GM12878 (cell line): ENCODE data around the gene GDF11. TPM values are rescaled to one million over a fixed set of nuclear protein-coding genes. Genes with fewer than 3 reads are reported as not detected.

ENCODE experiments used
- ATAC-seq: fragments of 200-7000 bp; cut with Tn5 transposase; 3 replicates; pipeline ENCODE4 v1.9.1; 2020; ENCODE audit warnings: mild to moderate bottlenecking, moderate library complexity
- BruUV-seq: library from RNA; stranded (reverse); fragments of 400-500 nt; replicated peaks from 2 replicates; lab custom pipeline; 2021; lab: Mats Ljungman, UMichigan
- CTCF ChIA-PET: fragments of 300-600 bp; sonication (Branson Sonifier 250); formaldehyde crosslinking; extraction: SDS; loops from one replicate; lab custom pipeline; 2021; ENCODE audit warnings: inconsistent platforms; lab: Yijun Ruan, JAX
- POLR2A ChIA-PET: fragments of 350-600 bp; formaldehyde crosslinking; extraction: SDS; loops from one replicate; lab custom pipeline; 2021; ENCODE audit warnings: inconsistent platforms; lab: Charles Lee
- RAD21 ChIA-PET: fragments of 300-600 bp; sonication (Branson Sonifier 250); formaldehyde crosslinking; loops from one replicate; lab custom pipeline; 2023; ENCODE audit warnings: antibody characterized with exemption; ENCODE audit not compliant: unreplicated experiment; lab: Charles Lee
- SMC1A ChIA-PET: fragments of 300-600 bp; sonication (Branson Sonifier 250); formaldehyde crosslinking; loops from one replicate; lab custom pipeline; 2023; ENCODE audit not compliant: unreplicated experiment, uncharacterized antibody; lab: Charles Lee
- DNase-seq: peaks from one replicate; pipeline ENCODE4 v3.0.0-alpha.2; 2011; ENCODE audit warnings: low read depth, low spot score
- FAIRE-seq: peaks from 3 replicates; lab custom pipeline; 2011; peaks lifted over from hg19 to GRCh38; lab: Jason Lieb, UNC
- H2AFZ ChIP-seq: 2 replicates; pipeline ENCODE4 v1.6.0; 2011; ENCODE audit warnings: low read depth, low read length, control low read depth; ENCODE audit not compliant: control insufficient read depth
- H3K27ac ChIP-seq: 2 replicates; pipeline ENCODE4 v1.5.1; 2011; ENCODE audit warnings: control low read depth; ENCODE audit not compliant: control insufficient read depth, insufficient read depth
- H3K27me3 ChIP-seq, 2 experiments: replicated peaks in 1 of 2; 2 replicates each; pipeline versions ENCODE4 v1.6.0 to v1.6.1; 2011; ENCODE audit warnings: low read length in 1 of 2; ENCODE audit not compliant: control insufficient read depth in 2 of 2, insufficient read depth in 2 of 2
- H3K36me3 ChIP-seq, 2 experiments: 2 replicates each; pipeline ENCODE4 v1.5.1; 2011; ENCODE audit warnings: low read length in 1 of 2; ENCODE audit not compliant: control insufficient read depth in 2 of 2, insufficient read depth in 2 of 2
- H3K4me1 ChIP-seq: 2 replicates; pipeline ENCODE4 v1.6.1; 2011; ENCODE audit warnings: mild to moderate bottlenecking, low read length, moderate library complexity, mixed read lengths; ENCODE audit not compliant: control insufficient read depth, insufficient read depth
- H3K4me2 ChIP-seq: 2 replicates; pipeline ENCODE4 v1.6.0; 2011; ENCODE audit warnings: control low read depth; ENCODE audit not compliant: control insufficient read depth, insufficient read depth
- H3K4me3 ChIP-seq: fragments of 200-600 bp; sonication (generic); 2 replicates; pipeline ENCODE4 v1.5.1; 2016
- H3K79me2 ChIP-seq: 2 replicates; pipeline ENCODE4 v1.6.0; 2011; ENCODE audit warnings: low read length; ENCODE audit not compliant: control insufficient read depth, insufficient read depth
- H3K9ac ChIP-seq: 2 replicates; pipeline ENCODE4 v1.8.0; 2011; ENCODE audit warnings: low read length, control low read depth, mixed read lengths; ENCODE audit not compliant: control insufficient read depth, insufficient read depth
- H3K9me3 ChIP-seq: replicated peaks from 3 replicates; pipeline ENCODE4 v1.5.1; 2011; ENCODE audit warnings: mild to moderate bottlenecking, low read length; ENCODE audit not compliant: control insufficient read depth, insufficient read depth
- H4K20me1 ChIP-seq: 2 replicates; pipeline ENCODE4 v1.6.0; 2011; ENCODE audit not compliant: control insufficient read depth, insufficient read depth
- IRF4 ChIP-seq: IDR thresholded peaks from 2 replicates; pipeline ENCODE4 v1.6.1; 2011; ENCODE audit warnings: low read depth, low read length
- JUND ChIP-seq: IDR thresholded peaks from 2 replicates; pipeline ENCODE4 v1.6.1; 2012; ENCODE audit warnings: low read depth, mild to moderate bottlenecking, low read length, improper control_type of control experiment, moderate library complexity
- RAD21 ChIP-seq: IDR thresholded peaks from 2 replicates; pipeline ENCODE4 v1.6.1; 2011; ENCODE audit warnings: mild to moderate bottlenecking, low read depth, low read length, moderate library complexity; ENCODE audit not compliant: insufficient read depth
- RCOR1 ChIP-seq: conservative IDR thresholded peaks from 2 replicates; pipeline ENCODE4 v1.6.1; 2012; ENCODE audit warnings: low read depth, low read length, improper control_type of control experiment
- SMAD5 ChIP-seq: IDR thresholded peaks from 2 replicates; pipeline ENCODE4 v1.6.1; 2016; ENCODE audit warnings: antibody characterized with exemption, low read depth
- YY1 ChIP-seq: IDR thresholded peaks from 2 replicates; pipeline ENCODE4 v1.6.1; 2011; ENCODE audit warnings: low read depth, mild to moderate bottlenecking, low read length
- WGBS: methylation state at CpG from one replicate; pipeline ENCODE4 v1.1.6; 2016; ENCODE audit warnings: low lambda C conversion rate; ENCODE audit not compliant: insufficient replicate concordance, insufficient coverage; ENCODE audit errors: missing lambda C conversion rate; 5-methylcytosine and 5-hydroxymethylcytosine counted together
- in situ Hi-C: fragments of 300-500 bp; cut with MboI; formaldehyde crosslinking; loops from 9 replicates; pipeline ENCODE4 v1.14.3; 2018; ENCODE audit warnings: mixed read lengths
- intact Hi-C: fragments of 100-400 bp; cut with micrococcal nuclease; formaldehyde crosslinking; loops from one replicate; pipeline ENCODE4 v1.14.2; 2022; ENCODE audit not compliant: unreplicated experiment
- polyA plus RNA-seq, 11 experiments: library from polyadenylated mRNA; depleted of rRNA in 4 of 11; unstranded in 6 of 11; stranded (reverse) in 5 of 11; fragments of >200 nt; fragmentation: Nextera tagmentation in 4 of 11; fragmentation: Illumina TruSeq in 1 of 11; extraction: Ambion mirVana in 4 of 11; extraction: Trizol in 1 of 11; gene quantifications; 1 replicate in 1 of 11; 2 replicates in 10 of 11; pipeline versions ENCODE4 v1.2.1 to v1.2.3, GENCODE V29; 2011 to 2016; ENCODE audit warnings: inconsistent platforms in 2 of 11, missing spikeins in 2 of 11, low read depth in 1 of 11
- total RNA-seq, 4 experiments: library from RNA; depleted of rRNA in 3 of 4; stranded (reverse); fragments of >200 nt in 3 of 4; fragmentation: Illumina TruSeq in 1 of 4; extraction: Trizol in 1 of 4; gene quantifications; 2 replicates each; pipeline versions ENCODE4 v1.2.1 to v1.2.3, GENCODE V29; 2013 to 2021
- TF ChIP-seq, protein P1 (sequence below): fragments of 150-350 bp; IDR thresholded peaks from 2 replicates; pipeline ENCODE4 v1.6.1; 2014; ENCODE audit warnings: mild to moderate bottlenecking, low read depth, low read length
- TF ChIP-seq, protein P2 (sequence below): fragments of 150-350 bp; IDR thresholded peaks from 2 replicates; pipeline ENCODE4 v1.6.1; 2016; ENCODE audit warnings: low read depth, low read length
- TF ChIP-seq, protein P3 (sequence below): IDR thresholded peaks from 2 replicates; pipeline ENCODE4 v1.6.1; 2011; ENCODE audit warnings: borderline replicate concordance, low read depth, mild to moderate bottlenecking, moderate library complexity, low read length; ENCODE audit not compliant: insufficient read depth, poor library complexity, severe bottlenecking

Gene GDF11
- total and polyA plus RNA-seq, 10 of the 15 experiments (the other 5 are each of a cell fraction or from before 2014, with no cell fraction given), result 0.83 to 15.4 (median 4.3) TPM

DNA sequence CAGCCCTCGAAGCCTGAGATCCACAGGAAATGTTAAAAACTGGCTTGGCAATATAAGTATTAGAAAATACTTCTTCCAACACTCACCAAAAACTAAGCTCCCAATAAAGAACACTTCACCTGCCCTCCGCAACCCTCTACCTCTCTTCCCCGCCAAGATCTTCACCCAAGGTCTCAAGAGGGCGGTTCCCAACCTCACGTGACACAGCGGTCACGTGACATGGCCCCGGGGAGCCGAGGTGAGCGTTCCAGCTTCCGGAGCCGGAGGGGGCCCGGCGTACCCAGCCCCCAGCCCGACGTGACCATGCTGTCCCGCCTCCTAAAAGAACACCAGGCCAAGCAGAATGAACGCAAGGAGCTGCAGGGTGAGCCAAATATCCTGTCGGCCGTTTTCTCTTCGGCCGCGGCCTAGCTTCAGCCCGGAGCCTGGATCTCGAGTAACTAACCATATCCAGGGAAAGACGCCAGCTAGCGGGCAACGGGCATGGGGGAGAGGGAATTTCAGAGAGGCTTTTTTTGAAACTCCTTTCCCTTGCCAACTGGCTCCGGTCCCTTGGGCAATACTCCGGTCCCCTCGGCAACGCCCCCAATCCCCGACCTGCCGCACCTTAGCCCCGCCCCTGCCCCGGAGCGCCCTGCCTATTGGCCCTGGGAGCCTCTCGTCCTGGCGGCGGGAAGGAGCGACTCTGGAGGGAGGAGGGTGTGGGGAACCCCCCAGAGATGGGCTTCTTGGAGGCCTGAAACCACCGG is 26.9 kb upstream of the GDF11 start, which contains the start of gene BLOC1S1 (continued):
- TF ChIP-seq, protein P1, sequence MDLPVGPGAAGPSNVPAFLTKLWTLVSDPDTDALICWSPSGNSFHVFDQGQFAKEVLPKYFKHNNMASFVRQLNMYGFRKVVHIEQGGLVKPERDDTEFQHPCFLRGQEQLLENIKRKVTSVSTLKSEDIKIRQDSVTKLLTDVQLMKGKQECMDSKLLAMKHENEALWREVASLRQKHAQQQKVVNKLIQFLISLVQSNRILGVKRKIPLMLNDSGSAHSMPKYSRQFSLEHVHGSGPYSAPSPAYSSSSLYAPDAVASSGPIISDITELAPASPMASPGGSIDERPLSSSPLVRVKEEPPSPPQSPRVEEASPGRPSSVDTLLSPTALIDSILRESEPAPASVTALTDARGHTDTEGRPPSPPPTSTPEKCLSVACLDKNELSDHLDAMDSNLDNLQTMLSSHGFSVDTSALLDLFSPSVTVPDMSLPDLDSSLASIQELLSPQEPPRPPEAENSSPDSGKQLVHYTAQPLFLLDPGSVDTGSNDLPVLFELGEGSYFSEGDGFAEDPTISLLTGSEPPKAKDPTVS, result no peak
- TF ChIP-seq JUND (no peak), IRF4 (no peak)

DNA sequence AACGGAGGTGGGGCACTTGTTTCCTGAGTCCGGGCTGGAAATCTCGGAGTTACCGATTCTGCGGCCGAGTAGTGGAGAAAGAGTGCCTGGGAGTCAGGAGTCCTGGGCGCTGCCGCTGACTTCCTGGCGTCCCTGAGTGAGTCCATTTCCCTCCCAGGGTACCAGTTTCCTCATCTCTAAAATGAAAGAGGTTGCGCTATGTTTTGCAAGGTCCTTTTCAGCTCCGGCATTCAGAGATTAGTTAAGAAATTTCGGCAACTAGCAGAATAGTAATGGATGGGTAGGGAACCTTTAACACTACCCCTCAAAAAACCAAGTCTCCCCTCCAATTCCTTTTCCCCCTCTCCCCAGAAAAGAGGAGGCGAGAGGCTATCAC is 26.4 kb upstream of the GDF11 start:
- DNase-seq (no peak), FAIRE-seq (no peak), ATAC-seq (no peak; the same call in 2 of the 3 replicates)
- Histone ChIP-seq H3K9ac (peak overlapping the region; percentile 92), H3K27me3 (no peaks in the 10 kb centered on the region), H3K9me3 (no peaks in the 10 kb centered on the region), H2AFZ (peak overlapping the region; percentile 87), H4K20me1 (no peaks in the 10 kb centered on the region), H3K79me2 (peaks cover 13% of the 10 kb centered on the region), H3K27ac (peak overlapping the region; percentile 95), H3K4me1 (peaks cover 20% of the 10 kb centered on the region), H3K4me3 (peak overlapping the region; percentile 81), H3K4me2 (peak overlapping the region; percentile 100), H3K36me3 (peaks cover 0 to 2% of the 10 kb centered on the region in 2 experiments; a peak in 1 of 4 replicates)
- POLR2A ChIA-PET, result interaction anchor here (1.1 to 3.5 kb wide), 7 partner anchors 12 to 113 kb away, joined by 3 to 39 read pairs (median 4); partner anchors contain the start of genes CD63, DNAJC14 and GDF11
- CTCF ChIA-PET, result interaction anchor here (0.9 to 11.4 kb wide), 11 partner anchors 8 to 388 kb away, joined by 3 to 205 read pairs (median 9); partner anchors contain the start of genes CD63, PA2G4 and PYM1
- RAD21 ChIA-PET, result interaction anchor here (0.7 to 11.0 kb wide), 7 partner anchors 8 to 356 kb away, joined by 3 to 113 read pairs (median 5); partner anchors contain the start of genes CD63 and RAB5B
- SMC1A ChIA-PET, result interaction anchor here (0.9 to 4.0 kb wide), 9 partner anchors 9 to 217 kb away, joined by 3 to 29 read pairs (median 6); partner anchors contain the start of genes CD63, ORMDL2 and SARNP
- WGBS, result 1% methylated on average over 13 of the region's 13 CpGs
- in situ Hi-C loops (no loop called here), intact Hi-C loops (loop anchor here (2.0 kb wide), 1 partner anchor 20 kb away; no protein-coding TSS in a partner anchor)
- BruUV-seq, result TSS peak; percentile 64
- TF ChIP-seq RCOR1, result no peak
- TF ChIP-seq YY1, result peak; percentile 48; the same call in 1 of the 2 replicates
- TF ChIP-seq SMAD5, result no peak; the same call in 1 of the 2 replicates
- TF ChIP-seq, protein P2, sequence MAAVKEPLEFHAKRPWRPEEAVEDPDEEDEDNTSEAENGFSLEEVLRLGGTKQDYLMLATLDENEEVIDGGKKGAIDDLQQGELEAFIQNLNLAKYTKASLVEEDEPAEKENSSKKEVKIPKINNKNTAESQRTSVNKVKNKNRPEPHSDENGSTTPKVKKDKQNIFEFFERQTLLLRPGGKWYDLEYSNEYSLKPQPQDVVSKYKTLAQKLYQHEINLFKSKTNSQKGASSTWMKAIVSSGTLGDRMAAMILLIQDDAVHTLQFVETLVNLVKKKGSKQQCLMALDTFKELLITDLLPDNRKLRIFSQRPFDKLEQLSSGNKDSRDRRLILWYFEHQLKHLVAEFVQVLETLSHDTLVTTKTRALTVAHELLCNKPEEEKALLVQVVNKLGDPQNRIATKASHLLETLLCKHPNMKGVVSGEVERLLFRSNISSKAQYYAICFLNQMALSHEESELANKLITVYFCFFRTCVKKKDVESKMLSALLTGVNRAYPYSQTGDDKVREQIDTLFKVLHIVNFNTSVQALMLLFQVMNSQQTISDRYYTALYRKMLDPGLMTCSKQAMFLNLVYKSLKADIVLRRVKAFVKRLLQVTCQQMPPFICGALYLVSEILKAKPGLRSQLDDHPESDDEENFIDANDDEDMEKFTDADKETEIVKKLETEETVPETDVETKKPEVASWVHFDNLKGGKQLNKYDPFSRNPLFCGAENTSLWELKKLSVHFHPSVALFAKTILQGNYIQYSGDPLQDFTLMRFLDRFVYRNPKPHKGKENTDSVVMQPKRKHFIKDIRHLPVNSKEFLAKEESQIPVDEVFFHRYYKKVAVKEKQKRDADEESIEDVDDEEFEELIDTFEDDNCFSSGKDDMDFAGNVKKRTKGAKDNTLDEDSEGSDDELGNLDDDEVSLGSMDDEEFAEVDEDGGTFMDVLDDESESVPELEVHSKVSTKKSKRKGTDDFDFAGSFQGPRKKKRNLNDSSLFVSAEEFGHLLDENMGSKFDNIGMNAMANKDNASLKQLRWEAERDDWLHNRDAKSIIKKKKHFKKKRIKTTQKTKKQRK, result no peak
- no peak for TF ChIP-seq RAD21
- TF ChIP-seq, protein P3, sequence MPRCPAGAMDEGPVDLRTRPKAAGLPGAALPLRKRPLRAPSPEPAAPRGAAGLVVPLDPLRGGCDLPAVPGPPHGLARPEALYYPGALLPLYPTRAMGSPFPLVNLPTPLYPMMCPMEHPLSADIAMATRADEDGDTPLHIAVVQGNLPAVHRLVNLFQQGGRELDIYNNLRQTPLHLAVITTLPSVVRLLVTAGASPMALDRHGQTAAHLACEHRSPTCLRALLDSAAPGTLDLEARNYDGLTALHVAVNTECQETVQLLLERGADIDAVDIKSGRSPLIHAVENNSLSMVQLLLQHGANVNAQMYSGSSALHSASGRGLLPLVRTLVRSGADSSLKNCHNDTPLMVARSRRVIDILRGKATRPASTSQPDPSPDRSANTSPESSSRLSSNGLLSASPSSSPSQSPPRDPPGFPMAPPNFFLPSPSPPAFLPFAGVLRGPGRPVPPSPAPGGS, result no peak
